Activated B cell treated with CpG ODN at 0.5 μM for 24 hours (primary cell): Measurements from ENCODE around the gene RETREG2. TPM values are rescaled to one million over a fixed set of nuclear protein-coding genes. Genes with fewer than 3 reads are reported as not detected.

Experiments used
- ATAC-seq: fragments of 200-7000 bp; cut with Tn5 transposase; one replicate; pipeline ENCODE4 v1.10.0; 2021; ENCODE audit warnings: low read depth, mild to moderate bottlenecking, moderate library complexity
- CTCF ChIA-PET: fragments of 350-600 bp; sonication (Branson Sonifier 250); formaldehyde crosslinking; loops from one replicate; lab custom pipeline; 2021; ENCODE audit warnings: antibody characterized with exemption; lab: Charles Lee
- POLR2A ChIA-PET: fragments of 350-600 bp; sonication (Branson Sonifier 250); formaldehyde crosslinking; loops from one replicate; lab custom pipeline; 2021; ENCODE audit warnings: antibody characterized with exemption; lab: Charles Lee
- DNase-seq: peaks from one replicate; pipeline ENCODE4 v3.0.0; 2022
- H3K27ac Mint-ChIP-seq: one replicate; pipeline ENCODE4 v1.8.0; 2020; ENCODE audit warnings: mixed read lengths
- H3K27me3 Mint-ChIP-seq: one replicate; pipeline ENCODE4 v1.8.0; 2021; ENCODE audit warnings: mixed read lengths
- H3K36me3 Mint-ChIP-seq: one replicate; pipeline ENCODE4 v1.8.0; 2021; ENCODE audit warnings: low read depth, mixed read lengths
- H3K4me1 Mint-ChIP-seq: one replicate; pipeline ENCODE4 v1.8.0; 2021; ENCODE audit warnings: mixed read lengths
- H3K4me3 Mint-ChIP-seq: one replicate; pipeline ENCODE4 v1.8.0; 2020; ENCODE audit warnings: mild to moderate bottlenecking, mixed read lengths
- H3K9me3 Mint-ChIP-seq: one replicate; pipeline ENCODE4 v1.8.0; 2020; ENCODE audit warnings: mixed read lengths
- intact Hi-C: fragments of 100-400 bp; cut with micrococcal nuclease; formaldehyde crosslinking; loops from one replicate; pipeline ENCODE4 v1.15.1; 2024
- total RNA-seq: library from RNA; stranded (reverse); gene quantifications from 2 replicates; pipeline ENCODE4 v1.2.3, GENCODE V29; 2022
- TF ChIP-seq, protein P1 (sequence below): fragments of 200-600 bp; IDR thresholded peaks from one replicate; pipeline ENCODE4 v1.8.0; 2022; ENCODE audit warnings: antibody characterized with exemption, mild to moderate bottlenecking

The RETREG2 gene
- total RNA-seq, 1 donor from 2014 or later: 78.6 TPM

DNA sequence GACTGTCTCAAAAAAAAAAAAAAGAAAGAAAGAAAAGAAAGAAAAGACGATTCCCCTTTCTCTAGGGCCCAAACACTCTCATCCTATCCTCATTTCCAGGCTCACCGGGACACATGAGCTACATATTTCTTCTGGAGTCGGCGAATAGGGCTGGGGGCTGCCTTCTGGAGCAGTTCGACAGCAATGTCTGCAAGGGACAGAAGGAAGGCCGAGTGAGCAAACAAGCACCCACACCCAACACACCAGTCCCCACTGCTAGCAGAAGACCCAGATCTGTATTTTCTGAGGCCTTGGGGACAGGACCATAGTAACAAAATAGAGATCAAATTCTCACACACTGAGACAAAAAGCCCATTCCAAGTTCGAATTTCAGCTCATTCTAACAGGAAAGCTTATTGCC, 2.6 kb upstream of the RETREG2 start:
- Mint-ChIP-seq H3K4me1 (peaks cover 40% of the 10 kb centered on the region), H3K36me3 (peaks cover 75% of the 10 kb centered on the region), H3K27me3 (no peaks in the 10 kb centered on the region), H3K9me3 (no peaks in the 10 kb centered on the region), H3K27ac (peak overlapping the region; percentile 88), H3K4me3 (peak overlapping the region; percentile 96)
- ChIA-PET POLR2A (interaction anchor here (0.5 to 4.7 kb wide), 20 partner anchors 9 to 807 kb away, joined by 3 to 98 read pairs (median 7); partner anchors contain the start of genes ABCB6, ANKZF1, ATG9A and DNAJB2), CTCF (interaction anchor here (1.0 to 4.7 kb wide), 8 partner anchors 16 to 123 kb away, joined by 4 to 33 read pairs (median 6); partner anchors contain the start of genes DNAJB2, NHEJ1 and ZFAND2B)
- TF ChIP-seq, protein P1, sequence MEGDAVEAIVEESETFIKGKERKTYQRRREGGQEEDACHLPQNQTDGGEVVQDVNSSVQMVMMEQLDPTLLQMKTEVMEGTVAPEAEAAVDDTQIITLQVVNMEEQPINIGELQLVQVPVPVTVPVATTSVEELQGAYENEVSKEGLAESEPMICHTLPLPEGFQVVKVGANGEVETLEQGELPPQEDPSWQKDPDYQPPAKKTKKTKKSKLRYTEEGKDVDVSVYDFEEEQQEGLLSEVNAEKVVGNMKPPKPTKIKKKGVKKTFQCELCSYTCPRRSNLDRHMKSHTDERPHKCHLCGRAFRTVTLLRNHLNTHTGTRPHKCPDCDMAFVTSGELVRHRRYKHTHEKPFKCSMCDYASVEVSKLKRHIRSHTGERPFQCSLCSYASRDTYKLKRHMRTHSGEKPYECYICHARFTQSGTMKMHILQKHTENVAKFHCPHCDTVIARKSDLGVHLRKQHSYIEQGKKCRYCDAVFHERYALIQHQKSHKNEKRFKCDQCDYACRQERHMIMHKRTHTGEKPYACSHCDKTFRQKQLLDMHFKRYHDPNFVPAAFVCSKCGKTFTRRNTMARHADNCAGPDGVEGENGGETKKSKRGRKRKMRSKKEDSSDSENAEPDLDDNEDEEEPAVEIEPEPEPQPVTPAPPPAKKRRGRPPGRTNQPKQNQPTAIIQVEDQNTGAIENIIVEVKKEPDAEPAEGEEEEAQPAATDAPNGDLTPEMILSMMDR: no peak
- ATAC-seq (no peak), DNase-seq (no peak)
- intact Hi-C loops: loop anchor here (5.0 kb wide), 8 partner anchors 322 to 958 kb away; partner anchors contain the start of genes AAMP, ARPC2, BCS1L and CNOT9

GRCh38 chr2:219175928-219176817, 1.9 kb upstream of the RETREG2 start:
- ChIA-PET CTCF (interaction anchor here (1.0 to 4.7 kb wide), 10 partner anchors 17 to 123 kb away, joined by 3 to 33 read pairs (median 6); partner anchors contain the start of genes ABCB6, ANKZF1, ATG9A and DNAJB2), POLR2A (interaction anchor here (0.5 to 4.7 kb wide), 34 partner anchors 8 to 957 kb away, joined by 3 to 98 read pairs (median 5); partner anchors contain the start of genes ABCB6, ANKZF1, ATG9A and DNAJB2)
- ATAC-seq (peak; percentile 57), DNase-seq (peak; percentile 69)
- Mint-ChIP-seq H3K27me3 (no peaks in the 10 kb centered on the region), H3K4me3 (peak overlapping the region; percentile 96), H3K9me3 (no peaks in the 10 kb centered on the region), H3K36me3 (peaks cover 78% of the 10 kb centered on the region), H3K27ac (peak overlapping the region; percentile 99), H3K4me1 (peaks cover 40% of the 10 kb centered on the region)
- intact Hi-C loops: loop anchor here (1.0 to 5.0 kb wide), 13 partner anchors 16 to 959 kb away; partner anchors contain the start of genes AAMP, ARPC2, BCS1L and CNOT9
- TF ChIP-seq, protein P1: no peak

GRCh38 chr2:219176818-219177551, 1.1 kb upstream of the RETREG2 start, which contains the start of gene CNPPD1:
CNPPD1 (minus strand) TSS chr2:219176925; CDS start chr2:219176828, 97 bp downstream.
- CTCF ChIA-PET: interaction anchor here (1.0 to 4.7 kb wide), 8 partner anchors 18 to 122 kb away, joined by 3 to 33 read pairs (median 6); partner anchors contain the start of genes ABCB6, ANKZF1, ATG9A and DNAJB2
- DNase-seq: peak; percentile 87

More at GRCh38 chr2:219176818-219177551, 1.1 kb upstream of the RETREG2 start, which contains the start of gene CNPPD1:
- Mint-ChIP-seq H3K9me3 (no peaks in the 10 kb centered on the region), H3K27ac (peak within 1 kb of the TSS; percentile 99), H3K4me1 (peaks cover 40% of the 10 kb centered on the region), H3K27me3 (no peaks in the 10 kb centered on the region), H3K36me3 (peaks cover 78% of the 10 kb centered on the region), H3K4me3 (peak within 1 kb of the TSS; percentile 96)
- ATAC-seq: peak; percentile 70
- intact Hi-C loops: loop anchor here (1.0 to 5.0 kb wide), 17 partner anchors 17 to 960 kb away; partner anchors contain the start of genes AAMP, ARPC2, BCS1L and CNOT9
- POLR2A ChIA-PET: interaction anchor here (0.5 to 4.7 kb wide), 32 partner anchors 10 to 958 kb away, joined by 3 to 98 read pairs (median 6); partner anchors contain the start of genes ABCB6, ANKZF1, ATG9A and DNAJB2
- TF ChIP-seq, protein P1: no peak
